ENCODE measurements around the gene GABRG3. TPM values are rescaled to one million over a fixed set of nuclear protein-coding genes. Genes with fewer than 3 reads are reported as not detected.

Gene GABRG3
- total RNA-seq, 1 donor from 2014 or later = 0.54 TPM

- Histone ChIP-seq H3K79me2 (ENCODE audit: insufficient read depth, low read length) (no peaks in the 10 kb centered on the region), H3K27ac (ENCODE audit: low read depth, low read length) (no peak overlapping the region), H3K9ac (ENCODE audit: low read length) (no peak overlapping the region), H4K20me1 (ENCODE audit: insufficient read depth, low read length) (no peaks in the 10 kb centered on the region), H3K4me1 (ENCODE audit: insufficient read depth, low read length) (peaks cover 3% of the 10 kb centered on the region), H3K36me3 (ENCODE audit: insufficient read depth, low read length) (no peaks in the 10 kb centered on the region), H3K27me3 (ENCODE audit: insufficient read depth, low read length) (peaks cover 5% of the 10 kb centered on the region), H2AFZ (ENCODE audit: low read depth, low read length) (no peak overlapping the region), H3K4me3 (ENCODE audit: insufficient read depth, low read depth, low read length) (no peak overlapping the region), H3K9me3 (ENCODE audit: insufficient read depth, low read depth, low read length) (no peaks in the 10 kb centered on the region), H3K4me2 (ENCODE audit: low read length) (no peak overlapping the region)
- FAIRE-seq = no peak
- Mint-ChIP-seq H3K4me1 (ENCODE audit: low read depth, unreplicated experiment) (peaks cover 7% of the 10 kb centered on the region), H3K27me3 (ENCODE audit: low read depth, unreplicated experiment) (peaks cover 24% of the 10 kb centered on the region), H3K9me3 (ENCODE audit: unreplicated experiment) (no peaks in the 10 kb centered on the region), H3K4me3 (ENCODE audit: unreplicated experiment) (peak overlapping the region; percentile 74), H3K27ac (ENCODE audit: unreplicated experiment) (no peak overlapping the region), H3K36me3 (ENCODE audit: low read depth, unreplicated experiment) (no peaks in the 10 kb centered on the region)
- peak; percentile 23 for DNase-seq (ENCODE audit: low read depth)
- TF ChIP-seq CTCF (IDR thresholded peaks at IDR 0.05; ENCODE audit: insufficient read depth, low read depth, low read length) = no peak
- TF ChIP-seq EZH2 (IDR thresholded peaks at IDR 0.05; ENCODE audit: insufficient read depth, low read length) = no peak
These were observed 1.7 kb downstream of the GABRG3 start for GRCh38 chr15:26972636-26973035.

- peak; percentile 26 for DNase-seq (ENCODE audit: low read depth)
- TF ChIP-seq CTCF (IDR thresholded peaks at IDR 0.05; ENCODE audit: insufficient read depth, low read depth, low read length) = peak; percentile 55
- no peak for TF ChIP-seq EZH2 (IDR thresholded peaks at IDR 0.05; ENCODE audit: insufficient read depth, low read length)
- Mint-ChIP-seq H3K4me3 (ENCODE audit: unreplicated experiment) (no peak overlapping the region), H3K27me3 (ENCODE audit: low read depth, unreplicated experiment) (peaks cover 17% of the 10 kb centered on the region), H3K27ac (ENCODE audit: unreplicated experiment) (no peak overlapping the region), H3K4me1 (ENCODE audit: low read depth, unreplicated experiment) (peaks cover 7% of the 10 kb centered on the region), H3K36me3 (ENCODE audit: low read depth, unreplicated experiment) (no peaks in the 10 kb centered on the region), H3K9me3 (ENCODE audit: unreplicated experiment) (no peaks in the 10 kb centered on the region)
- Histone ChIP-seq H3K79me2 (ENCODE audit: insufficient read depth, low read length) (no peaks in the 10 kb centered on the region), H3K4me3 (ENCODE audit: insufficient read depth, low read depth, low read length) (no peak overlapping the region), H2AFZ (ENCODE audit: low read depth, low read length) (no peak overlapping the region), H3K36me3 (ENCODE audit: insufficient read depth, low read length) (no peaks in the 10 kb centered on the region), H3K4me1 (ENCODE audit: insufficient read depth, low read length) (peaks cover 3% of the 10 kb centered on the region), H3K9ac (ENCODE audit: low read length) (no peak overlapping the region), H3K9me3 (ENCODE audit: insufficient read depth, low read depth, low read length) (no peaks in the 10 kb centered on the region), H3K4me2 (ENCODE audit: low read length) (no peak overlapping the region), H4K20me1 (ENCODE audit: insufficient read depth, low read length) (no peaks in the 10 kb centered on the region), H3K27ac (ENCODE audit: low read depth, low read length) (no peak overlapping the region), H3K27me3 (ENCODE audit: insufficient read depth, low read length) (peaks cover 5% of the 10 kb centered on the region)
- no peak for FAIRE-seq
These were observed 3.3 kb downstream of the GABRG3 start for GRCh38 chr15:26974120-26974780.

DNA sequence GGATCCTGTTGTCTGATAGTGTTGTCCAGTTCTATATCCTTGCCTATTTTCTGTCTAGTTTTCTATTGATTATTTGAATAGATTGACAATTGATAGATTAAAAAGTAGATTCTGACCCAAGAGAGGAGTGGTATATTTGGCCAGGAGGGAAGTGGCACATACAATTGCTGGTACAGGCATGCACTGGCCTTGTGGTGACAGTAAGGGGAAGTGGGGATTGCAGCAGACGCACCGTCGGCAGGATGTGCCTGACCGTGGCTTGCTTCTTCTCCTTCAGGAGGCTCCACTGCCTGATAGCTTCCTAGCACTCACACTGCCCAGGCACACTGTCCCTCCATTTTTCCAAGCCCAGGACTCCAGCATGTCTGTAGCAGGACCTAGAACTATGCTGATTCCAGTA is 10.5 kb downstream of the GABRG3 start:
- H3K27ac Mint-ChIP-seq (ENCODE audit: unreplicated experiment) = no peak overlapping the region
- H3K4me3 Mint-ChIP-seq (ENCODE audit: unreplicated experiment) = no peak overlapping the region
- Histone ChIP-seq H3K4me3 (ENCODE audit: insufficient read depth, low read depth, low read length) (no peak overlapping the region), H2AFZ (ENCODE audit: low read depth, low read length) (no peak overlapping the region), H3K9me3 (ENCODE audit: insufficient read depth, low read depth, low read length) (no peaks in the 10 kb centered on the region), H3K4me2 (ENCODE audit: low read length) (no peak overlapping the region), H3K27me3 (ENCODE audit: insufficient read depth, low read length) (no peaks in the 10 kb centered on the region), H3K79me2 (ENCODE audit: insufficient read depth, low read length) (no peaks in the 10 kb centered on the region), H3K36me3 (ENCODE audit: insufficient read depth, low read length) (no peaks in the 10 kb centered on the region), H3K9ac (ENCODE audit: low read length) (no peak overlapping the region), H3K4me1 (ENCODE audit: insufficient read depth, low read length) (no peaks in the 10 kb centered on the region), H3K27ac (ENCODE audit: low read depth, low read length) (no peak overlapping the region), H4K20me1 (ENCODE audit: insufficient read depth, low read length) (no peaks in the 10 kb centered on the region)
- TF ChIP-seq CTCF (IDR thresholded peaks at IDR 0.05; ENCODE audit: insufficient read depth, low read depth, low read length) (no peak), EZH2 (IDR thresholded peaks at IDR 0.05; ENCODE audit: insufficient read depth, low read length) (no peak)
- no peaks in the 10 kb centered on the region for H3K36me3 Mint-ChIP-seq (ENCODE audit: low read depth, unreplicated experiment)
- H3K4me1 Mint-ChIP-seq (ENCODE audit: low read depth, unreplicated experiment) = no peaks in the 10 kb centered on the region
- H3K27me3 Mint-ChIP-seq (ENCODE audit: low read depth, unreplicated experiment) = peaks cover 6% of the 10 kb centered on the region
- DNase-seq (ENCODE audit: low read depth) (no peak), FAIRE-seq (no peak)
- no peaks in the 10 kb centered on the region for H3K9me3 Mint-ChIP-seq (ENCODE audit: unreplicated experiment)

Measured in astrocyte (in vitro differentiated cells and primary cell).